Measurements from ENCODE around the gene CACNA1C. TPM values are rescaled to one million over a fixed set of nuclear protein-coding genes. Genes with fewer than 3 reads are reported as not detected.
A peak's percentile ranks its signal among the peaks of the same experiment; 100 is the strongest.

The CACNA1C gene
- total RNA-seq, 2 donors from 2014 or later: 0.06 TPM; not detected in 1

DNA sequence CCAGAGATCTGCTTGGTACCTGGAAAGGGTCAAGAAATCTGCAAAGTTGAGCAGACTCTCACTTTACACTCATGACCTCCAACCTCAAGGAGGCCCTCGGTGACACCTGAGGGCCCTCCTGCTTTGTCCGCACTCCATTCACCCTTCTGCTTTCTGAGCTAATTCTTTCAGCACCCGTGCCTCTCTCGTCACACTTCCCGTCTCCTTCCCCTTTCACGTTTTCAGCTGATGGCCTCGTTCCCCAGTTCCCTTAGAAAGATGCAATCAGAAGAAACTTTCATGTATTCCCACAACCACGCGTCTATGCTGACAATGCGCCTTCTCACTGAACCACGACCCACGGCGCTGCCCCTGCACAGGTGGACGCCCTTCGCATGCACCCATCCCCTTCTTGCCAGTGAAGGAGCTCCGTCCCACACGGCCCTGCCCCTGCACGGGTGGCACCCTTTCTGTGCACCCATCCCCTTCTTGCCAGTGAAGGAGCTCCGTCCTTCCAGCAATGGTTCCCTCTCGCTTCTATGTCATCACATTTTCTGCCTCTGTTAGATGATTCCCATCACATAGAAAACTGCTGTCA is 401.9 kb downstream of the CACNA1C start:
- H3K4me1 Mint-ChIP-seq (ENCODE audit: low read depth in 2 of 2): no peaks in the 10 kb centered on the region
- H3K27ac Mint-ChIP-seq: no peak overlapping the region
- ATAC-seq (no peak), DNase-seq (ENCODE audit: low spot score) (no peak)
- H3K9me3 Mint-ChIP-seq: no peaks in the 10 kb centered on the region
- no peaks in the 10 kb centered on the region for H3K27me3 Mint-ChIP-seq
- H3K36me3 Mint-ChIP-seq: no peaks in the 10 kb centered on the region
- H3K4me3 Mint-ChIP-seq: no peak overlapping the region

DNA sequence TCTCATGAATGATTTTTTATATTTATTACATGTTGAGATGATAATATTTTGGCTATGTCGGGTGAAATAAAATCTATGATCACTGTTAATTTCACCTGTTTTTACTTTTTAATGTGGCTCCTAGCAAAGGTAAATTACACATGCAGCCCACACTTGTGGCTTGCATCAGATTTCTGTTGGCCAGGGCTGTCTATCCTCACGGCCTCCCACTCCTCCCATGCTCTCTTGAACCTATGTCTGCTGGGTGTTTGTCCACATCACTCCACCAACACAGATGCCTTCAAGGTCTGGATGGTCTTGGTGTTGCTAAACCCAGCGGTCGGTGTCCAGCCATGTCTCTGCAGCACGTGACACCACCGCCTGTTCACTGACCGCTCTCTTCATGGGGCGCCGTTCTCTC is 402.6 kb downstream of the CACNA1C start:
- no peak overlapping the region for H3K4me3 Mint-ChIP-seq
- DNase-seq (ENCODE audit: low spot score) (no peak), ATAC-seq (no peak)
- no peaks in the 10 kb centered on the region for H3K27me3 Mint-ChIP-seq
- H3K36me3 Mint-ChIP-seq: no peaks in the 10 kb centered on the region
- no peaks in the 10 kb centered on the region for H3K4me1 Mint-ChIP-seq (ENCODE audit: low read depth in 2 of 2)
- no peaks in the 10 kb centered on the region for H3K9me3 Mint-ChIP-seq
- H3K27ac Mint-ChIP-seq: no peak overlapping the region

GRCh38 chr12:2456122-2456812 is 403.5 kb downstream of the CACNA1C start:
- H3K27ac Mint-ChIP-seq: no peak overlapping the region
- DNase-seq (ENCODE audit: low spot score): no peak
- no peak for ATAC-seq
- H3K27me3 Mint-ChIP-seq: no peaks in the 10 kb centered on the region
- H3K4me1 Mint-ChIP-seq (ENCODE audit: low read depth in 2 of 2): no peaks in the 10 kb centered on the region
- no peaks in the 10 kb centered on the region for H3K36me3 Mint-ChIP-seq
- H3K4me3 Mint-ChIP-seq: no peak overlapping the region
- no peaks in the 10 kb centered on the region for H3K9me3 Mint-ChIP-seq

DNA sequence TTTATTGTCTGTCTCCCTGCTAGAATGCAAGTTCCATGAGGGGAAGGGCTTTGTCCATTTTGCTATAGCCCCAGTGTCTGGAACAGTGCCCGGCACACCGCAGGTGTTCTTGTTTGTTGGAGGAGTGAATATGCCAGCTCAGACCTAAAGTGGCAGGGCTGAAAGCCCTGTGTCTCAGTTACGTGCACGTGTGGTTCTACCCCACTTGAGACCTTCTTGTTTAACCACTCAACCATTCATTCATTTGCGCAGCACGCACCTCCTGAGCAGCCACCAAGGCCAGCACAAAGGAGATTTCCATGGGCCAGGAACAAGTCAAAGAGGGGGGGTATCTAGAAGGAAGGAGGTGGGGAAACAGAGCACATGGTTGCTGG is 404.0 kb downstream of the CACNA1C start:
- H3K36me3 Mint-ChIP-seq: no peaks in the 10 kb centered on the region
- ATAC-seq: no peak
- H3K9me3 Mint-ChIP-seq: no peaks in the 10 kb centered on the region
- no peak overlapping the region for H3K4me3 Mint-ChIP-seq
- H3K27me3 Mint-ChIP-seq: no peaks in the 10 kb centered on the region
- H3K27ac Mint-ChIP-seq: no peak overlapping the region
- DNase-seq (ENCODE audit: low spot score): no peak
- H3K4me1 Mint-ChIP-seq (ENCODE audit: low read depth in 2 of 2): no peaks in the 10 kb centered on the region

DNA sequence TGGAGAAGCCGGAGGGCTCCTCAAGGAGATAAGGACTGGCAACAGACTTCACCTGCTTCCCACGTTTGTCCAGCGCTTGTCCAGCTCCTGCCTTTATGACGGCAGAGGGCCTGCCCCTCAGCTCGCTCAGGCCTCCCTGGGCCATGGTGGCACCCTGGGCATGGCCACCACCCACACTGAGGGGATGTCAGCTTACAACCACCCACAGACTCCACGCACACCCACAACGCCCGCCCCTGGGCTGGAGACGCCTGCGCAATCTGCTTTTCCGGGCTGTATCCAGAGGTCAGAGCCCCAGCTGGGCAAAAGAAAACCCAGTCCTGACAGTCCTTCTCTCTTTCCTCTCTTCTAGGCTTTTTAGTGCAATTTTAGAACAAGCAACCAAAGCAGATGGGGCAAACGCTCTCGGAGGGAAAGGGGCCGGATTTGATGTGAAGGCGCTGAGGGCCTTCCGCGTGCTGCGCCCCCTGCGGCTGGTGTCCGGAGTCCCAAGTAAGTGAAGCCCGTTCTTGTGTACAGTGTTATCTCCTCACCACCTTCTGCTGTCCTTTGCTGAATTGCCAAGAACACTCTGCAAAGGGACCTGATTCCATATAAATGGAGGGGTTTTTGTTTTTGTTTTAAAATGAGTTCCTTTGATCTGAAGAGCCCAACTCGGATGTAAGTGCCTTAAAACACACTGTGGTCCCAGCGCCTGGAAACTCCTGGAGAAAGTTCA is 404.6 kb downstream of the CACNA1C start:
- no peak for DNase-seq (ENCODE audit: low spot score)
- H3K27ac Mint-ChIP-seq: no peak overlapping the region
- H3K9me3 Mint-ChIP-seq: no peaks in the 10 kb centered on the region
- ATAC-seq: peak in 1 of 2 donors; percentile 15
- no peaks in the 10 kb centered on the region for H3K36me3 Mint-ChIP-seq
- no peak overlapping the region for H3K4me3 Mint-ChIP-seq
- no peaks in the 10 kb centered on the region for H3K4me1 Mint-ChIP-seq (ENCODE audit: low read depth in 2 of 2)
- H3K27me3 Mint-ChIP-seq: no peaks in the 10 kb centered on the region

DNA sequence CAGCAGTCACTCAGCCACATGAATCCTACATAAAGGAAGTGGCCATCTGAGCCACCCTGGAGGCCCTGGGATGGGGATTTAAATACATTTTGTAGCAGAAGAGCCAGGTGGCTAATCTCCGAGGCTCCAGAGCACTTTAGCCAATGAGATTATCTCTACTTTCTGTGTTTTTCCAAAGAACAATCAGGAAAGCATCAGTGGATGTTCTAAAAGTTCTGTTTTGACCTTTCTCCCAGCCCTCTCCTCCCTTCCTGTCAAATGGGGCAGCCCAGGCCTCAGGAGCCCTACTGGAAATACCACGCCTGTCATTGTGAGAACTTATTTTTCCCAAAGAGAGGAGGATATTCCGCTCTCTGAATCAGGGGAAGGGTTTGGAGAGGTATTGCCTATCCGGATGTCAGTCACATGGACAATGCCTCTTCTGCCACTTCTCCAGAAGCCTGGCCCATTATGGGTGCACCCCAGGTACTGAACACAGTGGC is 405.2 kb downstream of the CACNA1C start:
- DNase-seq (ENCODE audit: low spot score): no peak
- no peaks in the 10 kb centered on the region for H3K27me3 Mint-ChIP-seq
- no peaks in the 10 kb centered on the region for H3K9me3 Mint-ChIP-seq
- no peaks in the 10 kb centered on the region for H3K4me1 Mint-ChIP-seq (ENCODE audit: low read depth in 2 of 2)
- H3K27ac Mint-ChIP-seq: no peak overlapping the region
- H3K36me3 Mint-ChIP-seq: no peaks in the 10 kb centered on the region
- H3K4me3 Mint-ChIP-seq: no peak overlapping the region
- ATAC-seq: no peak

DNA sequence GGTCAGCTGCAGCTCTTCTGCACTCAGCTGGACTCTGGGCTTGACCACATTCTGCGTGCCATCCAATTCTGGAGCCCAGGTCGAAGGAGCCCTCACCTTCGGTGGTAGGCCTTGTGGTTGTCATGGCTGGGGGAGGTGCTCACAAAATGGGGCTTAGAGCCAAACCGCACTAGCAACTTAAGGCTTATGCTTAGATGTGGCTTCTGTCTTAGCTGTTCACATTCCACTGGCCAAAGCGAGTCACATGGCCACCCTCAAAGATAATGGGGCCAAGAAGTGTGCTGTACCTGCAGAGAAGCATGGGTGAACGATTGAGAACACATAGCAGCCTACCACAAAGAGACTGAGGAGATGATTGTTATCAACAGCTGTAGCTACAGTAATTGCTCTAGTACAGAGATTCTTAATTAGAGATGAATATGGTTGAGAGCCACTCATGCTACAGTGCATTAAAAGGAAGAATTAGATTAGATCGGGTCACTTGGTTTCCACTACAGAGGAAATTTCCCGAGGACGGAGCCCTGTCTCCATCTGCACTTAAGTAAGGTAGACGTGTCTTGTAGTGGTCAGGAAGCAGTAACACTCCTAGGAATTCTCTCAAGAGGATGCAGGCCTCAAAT is 407.4 kb downstream of the CACNA1C start:
- Mint-ChIP-seq H3K27ac (no peak overlapping the region), H3K4me1 (ENCODE audit: low read depth in 2 of 2) (no peaks in the 10 kb centered on the region), H3K4me3 (no peak overlapping the region), H3K27me3 (peaks cover 0 to 4% of the 10 kb centered on the region in 2 donors), H3K36me3 (no peaks in the 10 kb centered on the region), H3K9me3 (no peaks in the 10 kb centered on the region)
- DNase-seq (ENCODE audit: low spot score) (no peak), ATAC-seq (no peak)

GRCh38 chr12:2461046-2461445 is 408.3 kb downstream of the CACNA1C start:
- no peak for DNase-seq (ENCODE audit: low spot score)
- Mint-ChIP-seq H3K9me3 (no peaks in the 10 kb centered on the region), H3K27ac (no peak overlapping the region), H3K4me3 (no peak overlapping the region), H3K36me3 (no peaks in the 10 kb centered on the region), H3K27me3 (peaks cover 0 to 7% of the 10 kb centered on the region in 2 donors), H3K4me1 (ENCODE audit: low read depth in 2 of 2) (no peaks in the 10 kb centered on the region)
- ATAC-seq: no peak

DNA sequence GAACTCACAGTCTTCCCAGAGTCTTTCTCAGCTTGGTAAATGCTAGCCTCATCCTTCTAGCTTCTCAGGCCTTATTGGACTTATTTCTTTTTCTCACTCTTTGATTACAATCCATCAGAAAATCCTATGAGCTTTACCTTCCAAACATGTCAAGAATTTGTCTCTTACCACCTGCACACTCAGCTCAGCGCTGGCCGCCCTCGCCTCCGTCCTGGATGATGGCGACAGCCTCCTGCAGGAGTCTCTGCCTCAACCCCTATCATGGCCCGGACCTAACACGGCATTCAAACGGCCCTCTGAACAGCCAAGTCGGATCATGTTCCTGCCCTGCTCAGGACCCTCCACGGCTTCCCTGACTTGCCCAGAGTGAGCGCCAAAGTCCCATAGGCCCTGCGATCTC is 408.9 kb downstream of the CACNA1C start:
- no peaks in the 10 kb centered on the region for H3K9me3 Mint-ChIP-seq
- H3K36me3 Mint-ChIP-seq: no peaks in the 10 kb centered on the region
- H3K27me3 Mint-ChIP-seq: peaks cover under 1 to 8% of the 10 kb centered on the region in 2 donors
- no peak overlapping the region for H3K27ac Mint-ChIP-seq
- H3K4me1 Mint-ChIP-seq (ENCODE audit: low read depth in 2 of 2): no peaks in the 10 kb centered on the region
- no peak overlapping the region for H3K4me3 Mint-ChIP-seq
- no peak for ATAC-seq
- DNase-seq (ENCODE audit: low spot score): no peak

DNA sequence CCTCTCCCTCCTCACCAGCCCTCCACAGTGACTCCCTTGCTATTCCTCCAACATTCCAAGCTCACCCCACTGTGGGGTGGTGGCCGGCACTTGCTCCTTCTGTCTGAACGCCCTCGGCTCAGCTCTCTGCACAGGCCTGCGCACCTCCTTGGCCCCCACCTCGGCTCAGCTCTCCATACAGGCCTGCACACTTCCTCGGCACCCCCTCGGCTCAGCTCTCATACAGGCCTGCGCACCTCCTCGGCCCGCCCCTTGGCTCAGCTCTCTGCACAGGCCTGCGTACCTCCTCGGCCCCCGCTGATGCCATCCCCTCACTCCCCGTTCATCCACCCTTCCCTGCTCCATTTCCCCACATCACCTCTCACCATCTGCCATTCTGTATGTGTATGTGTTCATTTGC is 409.3 kb downstream of the CACNA1C start:
- no peaks in the 10 kb centered on the region for H3K9me3 Mint-ChIP-seq
- H3K27me3 Mint-ChIP-seq: peaks cover 3 to 13% of the 10 kb centered on the region in 2 donors
- no peak overlapping the region for H3K27ac Mint-ChIP-seq

GRCh38 chr12:2463719-2464118 is 410.9 kb downstream of the CACNA1C start:
- Mint-ChIP-seq H3K4me3 (no peak overlapping the region), H3K4me1 (ENCODE audit: low read depth in 2 of 2) (no peaks in the 10 kb centered on the region), H3K27ac (no peak overlapping the region), H3K36me3 (no peaks in the 10 kb centered on the region), H3K27me3 (peaks cover 3 to 13% of the 10 kb centered on the region in 2 donors), H3K9me3 (no peaks in the 10 kb centered on the region)
- ATAC-seq (no peak), DNase-seq (ENCODE audit: low spot score) (no peak)

More for the DNA sequence above, 409.3 kb downstream of the CACNA1C start:
- H3K4me1 Mint-ChIP-seq (ENCODE audit: low read depth in 2 of 2): no peaks in the 10 kb centered on the region
- H3K36me3 Mint-ChIP-seq: no peaks in the 10 kb centered on the region
- no peak for DNase-seq (ENCODE audit: low spot score)
- ATAC-seq: no peak
- H3K4me3 Mint-ChIP-seq: no peak overlapping the region

- Mint-ChIP-seq H3K27me3 (peaks cover 3 to 20% of the 10 kb centered on the region in 2 donors), H3K27ac (no peak overlapping the region), H3K36me3 (no peaks in the 10 kb centered on the region), H3K9me3 (no peaks in the 10 kb centered on the region), H3K4me1 (ENCODE audit: low read depth in 2 of 2) (no peaks in the 10 kb centered on the region), H3K4me3 (no peak overlapping the region)
- DNase-seq (ENCODE audit: low spot score) (no peak), ATAC-seq (no peak)
Measured at GRCh38 chr12:2465681-2466080, 412.9 kb downstream of the CACNA1C start.

DNA sequence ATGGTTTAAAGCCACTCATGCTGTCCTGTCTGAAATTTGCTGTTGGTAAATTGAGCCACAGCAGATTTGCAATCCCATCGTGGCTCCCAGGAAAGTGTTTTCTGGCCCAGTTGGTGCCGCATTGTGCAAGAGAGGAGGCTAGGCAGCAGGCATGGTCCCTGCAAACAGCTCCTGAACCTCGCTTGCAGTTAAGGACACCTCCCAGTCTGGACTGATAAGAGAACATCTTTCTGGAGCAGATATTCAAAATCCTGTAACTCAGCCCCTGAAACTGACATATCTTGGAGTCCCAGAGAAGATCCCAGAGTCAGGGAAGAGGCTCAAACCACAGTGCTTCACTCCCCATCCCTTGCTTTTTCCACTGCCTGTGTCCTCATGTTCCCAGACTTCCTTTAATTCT is 413.4 kb downstream of the CACNA1C start:
- Mint-ChIP-seq H3K36me3 (no peaks in the 10 kb centered on the region), H3K4me1 (ENCODE audit: low read depth in 2 of 2) (no peaks in the 10 kb centered on the region), H3K27ac (no peak overlapping the region), H3K9me3 (no peaks in the 10 kb centered on the region), H3K4me3 (no peak overlapping the region), H3K27me3 (peaks cover 3 to 20% of the 10 kb centered on the region in 2 donors)
- no peak for DNase-seq (ENCODE audit: low spot score)
- ATAC-seq: no peak

Data from natural killer cell treated with Interleukin-12 subunit alpha and Interleukin-12 subunit beta and Interleukin-15 and Interleukin-18, amount 100 ng/mL, for 72 hours (primary cell).